IPS DF 4.7 (cell line): ENCODE measurements around the gene TEX12.
A peak's percentile ranks its signal among the peaks of the same experiment; 100 is the strongest.
"Not testable (repeated sequence)": the region's sequence is repeated elsewhere in the genome, so short reads cannot be mapped to it uniquely, and the experiment has no call there.

ENCODE experiments used
- DNase-seq: peaks from one replicate; pipeline ENCODE4 v3.0.0-alpha.2; 2013; ENCODE audit warnings: low spot score; ENCODE audit errors: extremely low read depth

The TEX12 gene

DNA sequence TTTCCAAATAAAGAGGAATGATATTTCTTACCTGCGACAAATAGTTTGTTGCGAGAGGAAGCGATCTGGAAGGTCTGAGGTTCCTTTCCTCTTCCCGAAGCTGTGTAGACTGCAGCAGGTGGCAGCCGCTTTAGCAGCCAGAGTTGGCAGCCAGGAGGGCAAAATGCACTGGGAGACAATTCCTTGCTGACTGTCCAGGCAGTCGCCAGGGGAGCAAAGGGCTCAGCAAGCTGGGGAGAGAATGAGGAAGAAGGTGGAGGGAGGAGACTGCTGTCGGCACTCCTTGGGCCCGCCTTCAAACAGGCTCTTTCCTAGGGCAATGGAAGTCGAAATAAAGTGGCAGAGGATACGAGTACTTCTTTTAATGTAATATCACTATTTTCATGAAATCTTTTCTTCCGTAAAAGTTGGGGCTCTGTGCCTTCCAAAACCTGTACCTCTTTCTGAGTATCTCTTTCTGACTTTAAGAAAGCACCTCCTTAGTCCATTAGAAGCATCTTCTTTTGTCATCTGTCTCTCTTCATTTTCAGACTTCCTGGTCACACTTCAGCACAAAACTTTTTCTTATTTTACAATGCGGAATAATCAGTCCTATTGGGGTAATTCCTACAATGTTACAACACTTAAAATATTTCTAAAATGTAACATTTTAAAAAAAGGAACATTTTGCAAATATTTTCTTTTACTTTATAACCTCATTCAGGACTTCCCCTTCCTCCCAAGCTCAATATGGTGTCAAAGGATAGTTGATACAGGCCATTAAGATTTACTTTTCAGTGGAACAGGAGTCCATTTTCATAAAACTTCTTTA is 3.1 kb upstream of the TEX12 start, which contains the start of gene IL18:
TSS of gene IL18 (minus strand) at position 220 of the 811 bp plus-strand sequence. CDS start 9,041 bp downstream, outside the sequence.
- peak; percentile 3 for DNase-seq

GRCh38 chr11:112165049-112165448 is 2.1 kb upstream of the TEX12 start:
- DNase-seq, result no peak

DNA sequence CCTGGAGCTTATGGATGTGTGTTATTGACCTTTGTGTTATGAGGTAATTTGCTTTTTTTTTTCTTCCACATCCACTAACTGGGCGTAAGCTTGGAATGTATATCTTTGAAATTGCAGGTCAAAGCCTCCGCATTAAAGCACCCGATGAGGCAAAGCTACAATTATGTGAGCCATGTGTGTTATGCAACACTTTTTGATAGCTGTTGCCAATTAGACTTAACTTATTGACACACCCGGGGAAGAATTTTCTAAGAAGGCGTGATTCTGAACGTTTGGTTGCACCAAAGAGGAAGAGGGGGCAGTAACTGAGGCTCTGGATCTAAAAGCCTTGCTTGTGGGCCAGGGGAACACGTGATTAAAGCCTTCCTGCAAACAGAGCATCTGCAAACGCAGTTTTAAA is 610 bp upstream of the TEX12 start:
- DNase-seq, result no peak

DNA sequence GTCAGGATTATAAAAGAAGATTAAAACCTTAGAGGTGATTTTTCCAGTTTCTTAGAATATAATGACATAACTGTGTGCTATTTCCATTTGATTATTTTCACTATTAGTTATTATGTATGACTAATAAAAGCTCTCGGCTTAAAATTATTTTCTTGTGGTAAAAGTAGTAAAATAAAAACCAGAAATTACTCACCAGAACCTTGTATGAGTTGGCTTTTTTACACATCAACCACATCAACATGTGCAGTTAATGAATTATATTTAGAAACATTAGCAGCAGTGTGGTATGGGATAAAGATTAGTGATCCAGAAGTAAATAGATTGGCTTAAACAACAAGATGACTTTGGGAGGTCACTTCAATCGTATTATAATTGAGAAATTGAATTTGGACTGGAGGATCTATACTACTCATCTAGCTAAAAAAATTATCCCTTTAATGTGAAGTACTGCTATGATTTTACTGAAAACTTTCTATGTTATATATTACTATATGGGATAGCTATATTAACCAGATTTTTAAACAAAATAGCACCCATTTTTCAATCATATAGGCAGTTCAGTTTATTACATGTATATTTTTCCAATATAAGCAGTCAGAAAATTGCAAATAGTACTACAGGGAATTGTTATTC is 5.3 kb downstream of the TEX12 start:
- DNase-seq, result no peak

GRCh38 chr11:112173152-112173551 is 6.0 kb downstream of the TEX12 start:
- no peak for DNase-seq

GRCh38 chr11:112174789-112175598 is 7.8 kb downstream of the TEX12 start, which contains the start of gene BCO2:
BCO2 (plus strand) TSS chr11:112175512; CDS start chr11:112175602, 90 bp downstream.
- DNase-seq, result peak; percentile 14

DNA sequence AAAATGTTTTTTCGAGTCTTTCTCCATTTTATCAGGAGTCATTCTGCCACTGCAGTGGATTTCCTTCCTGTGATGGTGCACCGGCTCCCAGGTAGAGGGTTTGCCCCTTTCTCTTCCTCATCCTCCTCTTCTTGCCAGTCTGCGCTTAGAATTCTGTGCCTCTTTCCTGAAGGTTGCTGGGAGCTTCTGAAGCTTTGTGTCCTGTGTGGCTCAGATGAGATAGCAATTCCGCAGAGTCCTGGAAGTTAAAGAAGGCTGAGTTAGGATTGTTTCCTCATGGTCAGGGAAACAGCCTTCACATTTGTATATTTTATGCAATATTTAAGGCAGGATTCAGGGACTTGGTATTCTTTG is 8.4 kb downstream of the TEX12 start:
- no peak for DNase-seq

DNA sequence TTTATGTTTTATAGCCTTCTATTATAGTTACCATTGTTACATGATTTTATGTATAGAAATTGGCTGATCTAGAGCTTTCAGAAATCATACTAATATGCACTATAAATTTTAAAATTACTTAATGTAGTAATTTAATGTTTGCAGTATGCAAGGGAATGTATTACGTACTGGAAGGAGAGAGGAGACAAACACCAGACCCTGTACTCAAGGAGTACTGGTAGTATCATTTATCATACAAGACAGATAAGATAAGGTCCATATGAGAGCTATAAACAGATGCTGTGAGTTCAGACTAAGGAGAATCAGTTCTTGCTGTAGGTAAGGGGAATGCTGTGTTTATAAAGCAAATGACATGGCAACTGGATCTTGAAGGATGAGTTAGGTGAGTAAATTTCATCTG is 8.9 kb downstream of the TEX12 start:
- DNase-seq, result no peak

DNA sequence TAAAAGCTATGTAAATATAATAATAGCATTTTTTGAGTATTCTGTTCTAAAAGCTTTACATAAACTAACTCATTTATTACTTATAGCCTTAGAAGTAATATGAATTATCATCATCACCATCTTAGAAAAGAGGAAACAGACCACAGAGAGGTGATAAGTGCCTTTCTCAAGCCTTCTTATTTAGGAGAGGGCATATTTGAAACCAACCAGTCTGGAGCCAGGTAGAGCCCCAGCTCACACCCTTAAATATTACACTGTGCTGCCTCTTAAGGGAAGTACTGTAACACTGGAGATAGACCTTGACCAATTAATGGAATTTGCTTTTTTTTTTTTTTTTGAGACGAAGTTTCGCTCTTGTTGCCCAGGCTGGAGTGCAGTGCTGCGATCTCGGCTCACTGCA is 10.4 kb downstream of the TEX12 start:
- DNase-seq, result no peak

DNA sequence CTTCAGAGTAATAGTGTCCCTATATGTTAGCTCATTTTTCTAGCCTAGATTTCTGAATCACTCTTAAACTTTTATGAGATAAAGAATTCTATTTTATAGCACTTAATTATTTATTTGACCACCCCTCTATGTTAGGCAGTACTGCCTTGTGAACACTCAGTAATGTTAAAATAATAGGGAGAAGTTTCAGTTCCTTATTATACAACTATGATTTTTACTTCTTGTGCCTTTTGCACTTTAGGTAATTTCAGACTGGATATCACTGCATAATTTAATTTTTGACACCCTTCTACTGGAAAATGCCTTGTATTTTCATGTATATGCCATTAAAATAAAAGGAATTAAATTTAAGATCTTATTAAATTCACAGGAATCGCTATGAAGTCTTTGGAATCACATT is 11.3 kb downstream of the TEX12 start:
- DNase-seq, result no peak

- no peak for DNase-seq
Observed at GRCh38 chr11:112178936-112179335, 11.8 kb downstream of the TEX12 start.

DNA sequence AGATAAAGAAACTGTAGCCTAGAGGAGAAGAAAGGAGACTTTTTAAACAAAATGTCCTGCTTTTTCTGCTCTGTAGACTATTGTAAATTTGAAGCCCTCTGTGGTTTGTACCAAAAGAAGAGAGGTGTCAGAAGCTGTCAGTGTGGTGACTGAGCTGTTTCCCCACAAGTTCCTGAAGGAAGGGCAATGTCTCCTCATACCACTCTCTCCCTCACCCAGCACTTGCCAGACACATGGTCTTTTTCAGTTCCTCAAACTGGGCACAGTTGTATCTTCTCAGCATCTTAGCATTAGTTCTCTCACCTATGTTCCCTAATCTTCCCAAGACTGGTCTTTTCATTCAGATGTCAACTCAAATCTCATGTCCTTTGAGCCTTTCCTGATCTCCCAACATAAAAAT is 12.4 kb downstream of the TEX12 start:
- DNase-seq, result no peak

- no peak for DNase-seq
Observed at GRCh38 chr11:112182867-112183266, 15.7 kb downstream of the TEX12 start.

DNA sequence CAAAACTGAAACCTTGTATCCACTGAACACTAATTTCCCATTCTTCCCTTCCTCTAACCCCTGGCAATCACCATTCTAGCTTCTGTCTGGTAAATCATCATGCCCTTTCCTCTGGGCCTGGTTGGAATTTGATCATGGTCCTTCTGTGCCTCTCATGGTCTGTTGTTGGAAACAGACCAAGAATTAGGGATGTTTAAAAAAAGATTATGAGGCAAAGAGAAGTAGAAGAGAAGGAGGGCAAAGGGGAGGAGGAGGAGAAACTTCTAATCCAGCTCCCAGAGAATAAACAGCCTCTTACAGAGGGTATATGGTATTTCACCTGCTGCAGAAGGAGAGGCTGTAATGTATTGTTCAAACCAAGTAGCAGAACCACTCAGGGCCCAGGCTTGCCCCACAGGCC is 18.7 kb downstream of the TEX12 start:
- no peak for DNase-seq

DNA sequence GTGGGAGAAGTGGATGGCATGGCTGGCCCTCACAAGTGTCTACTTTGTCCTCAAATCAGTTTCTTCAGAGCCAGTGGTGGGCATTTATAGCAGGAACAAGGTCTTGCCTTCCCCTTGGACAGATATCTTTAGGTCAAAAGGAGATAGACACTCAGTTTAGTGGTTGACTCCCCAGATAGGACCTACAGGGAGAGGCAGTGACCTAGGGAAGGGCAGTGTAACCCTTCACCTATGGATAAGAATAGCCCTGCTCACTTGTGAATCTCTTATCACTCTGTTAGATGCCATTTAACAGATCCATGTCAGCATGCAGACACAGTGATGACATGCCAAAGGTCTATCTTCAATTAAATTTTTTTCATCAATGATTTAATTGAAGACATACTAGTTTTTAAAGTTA is 19.1 kb downstream of the TEX12 start:
- DNase-seq, result no peak

DNA sequence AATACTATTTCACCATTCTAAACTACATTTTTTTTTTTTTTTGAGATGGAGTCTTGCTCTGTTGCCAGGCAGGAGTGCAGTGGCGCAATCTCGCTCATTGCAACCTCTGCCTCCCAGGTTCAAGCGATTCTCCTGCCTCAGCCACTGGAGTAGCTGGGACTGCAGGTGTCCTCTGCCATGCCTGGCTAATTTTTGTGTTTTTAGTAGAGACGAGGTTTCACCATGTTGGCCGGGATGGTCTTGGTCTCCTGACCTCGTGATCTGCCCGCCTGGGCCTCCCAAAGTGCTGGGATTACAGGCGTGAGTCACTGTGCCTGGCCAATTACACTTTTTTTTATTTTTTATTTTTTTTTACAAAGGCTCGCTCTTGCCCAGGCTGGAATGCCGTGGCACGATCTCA is 27.9 kb downstream of the TEX12 start:
- DNase-seq, result not testable (repeated sequence)

DNA sequence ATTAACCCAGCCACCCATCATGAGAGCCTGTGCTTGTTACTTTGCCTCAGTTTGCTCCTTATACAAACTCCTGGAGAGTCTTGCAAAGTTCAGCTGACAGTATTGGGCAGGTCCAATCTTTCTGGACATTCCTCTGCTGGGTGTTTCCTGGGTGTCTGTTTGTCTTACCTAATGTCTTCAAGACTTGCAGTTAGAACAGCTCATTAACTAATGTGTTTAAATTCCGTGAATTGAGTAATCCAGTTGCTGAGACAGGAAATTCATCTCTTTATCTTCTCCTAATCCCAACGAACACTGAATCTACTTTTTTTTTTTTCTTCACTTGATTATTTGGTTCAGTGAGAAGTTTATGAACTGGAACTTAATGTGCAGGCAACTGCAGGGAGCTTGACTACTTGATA is 28.8 kb downstream of the TEX12 start:
- no peak for DNase-seq

DNA sequence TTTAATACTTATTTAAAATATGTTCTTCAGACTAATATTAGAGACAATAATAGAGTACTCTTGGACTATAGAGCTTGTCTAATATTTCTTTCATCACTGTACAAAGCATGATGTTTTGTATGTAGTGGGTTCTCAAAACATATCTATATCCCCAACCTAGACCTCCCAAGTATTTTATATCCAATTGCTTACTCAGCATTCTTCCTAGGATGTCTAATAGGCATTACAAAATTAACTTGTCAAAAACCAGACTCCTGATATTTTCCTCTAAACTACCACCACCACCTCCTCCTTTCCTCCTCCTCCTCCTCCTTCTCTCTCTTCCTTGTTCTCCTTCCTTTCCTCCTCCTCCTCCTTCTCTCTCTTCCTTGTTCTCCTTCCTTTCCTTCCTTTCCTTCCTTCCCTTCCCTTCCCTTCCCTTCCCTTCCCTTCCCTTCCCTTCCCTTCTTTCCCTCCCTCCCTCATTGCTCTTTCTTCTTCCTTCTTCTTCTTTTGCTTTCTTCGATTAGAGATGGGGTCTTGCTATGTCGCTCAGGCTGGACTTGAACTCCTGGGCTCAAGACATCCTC is 29.4 kb downstream of the TEX12 start:
- DNase-seq, result no peak

DNA sequence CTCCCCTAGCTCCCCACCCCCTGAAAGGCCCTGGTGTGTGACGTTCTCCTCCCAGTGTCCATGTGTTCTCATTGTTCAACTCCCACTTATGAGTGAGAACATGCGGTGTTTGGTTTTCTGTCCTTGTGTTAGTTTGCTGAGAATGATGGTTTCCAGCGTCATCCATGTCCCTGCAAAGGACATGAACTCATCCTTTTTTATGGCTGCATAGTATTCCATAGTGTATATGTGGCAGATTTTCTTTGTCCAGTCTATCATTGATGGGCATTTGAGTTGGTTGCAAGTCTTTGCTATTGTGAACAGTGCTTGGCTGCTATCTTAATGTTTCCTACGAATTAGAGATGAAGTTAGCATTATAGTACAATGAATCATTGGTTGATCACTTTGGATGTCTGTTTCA is 31.9 kb downstream of the TEX12 start:
- not testable (repeated sequence) for DNase-seq

GRCh38 chr11:112200252-112200651 is 33.1 kb downstream of the TEX12 start:
- DNase-seq, result no peak

DNA sequence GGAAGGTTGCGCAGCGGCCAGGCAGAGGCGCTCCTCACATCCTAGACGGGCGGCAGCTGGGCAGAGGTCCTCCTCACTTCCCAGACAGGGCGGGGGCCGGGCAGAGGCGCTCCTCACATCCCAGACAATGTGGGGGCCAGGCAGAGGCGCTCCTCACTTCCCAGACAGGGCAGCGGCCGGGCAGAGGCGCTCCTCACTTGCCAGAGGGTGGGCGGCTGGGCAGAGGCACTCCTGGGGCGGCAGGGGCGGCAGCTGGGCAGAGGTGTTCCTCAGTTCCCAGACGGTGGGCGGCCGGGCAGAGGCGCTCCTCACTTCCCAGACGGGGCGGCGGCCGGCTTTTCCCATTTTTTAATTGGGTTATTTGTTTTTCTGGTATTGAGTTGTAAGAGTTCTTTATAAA is 38.9 kb downstream of the TEX12 start:
- DNase-seq, result no peak

GRCh38 chr11:112210890-112211289 is 43.7 kb downstream of the TEX12 start:
- DNase-seq, result no peak
